Gastroesophageal sphincter (tissue), 3 donors: ENCODE measurements around the gene PDZD2.

Source experiments
- CTCF ChIP-seq, 4 experiments: fragments of 200-600 bp in 2 of 4; fragments of 450-650 bp in 2 of 4; sonication (generic) in 1 of 4; IDR thresholded peaks; one replicate each; pipeline ENCODE4 v1.5.1; 2017 to 2019; ENCODE audit warnings: antibody characterized with exemption in 4 of 4, mild to moderate bottlenecking in 2 of 4, moderate library complexity in 2 of 4
- POLR2A ChIP-seq, 2 donors: fragments of 450-650 bp; IDR thresholded peaks; one replicate each; pipeline ENCODE4 v1.6.1; 2017; ENCODE audit warnings: antibody characterized with exemption in 2 of 2, mild to moderate bottlenecking in 2 of 2, moderate library complexity in 1 of 2
- POLR2AphosphoS5 ChIP-seq: sonication (generic); formaldehyde crosslinking; IDR thresholded peaks from one replicate; pipeline ENCODE4 v1.6.1; 2017; ENCODE audit warnings: antibody characterized with exemption

GRCh38 chr5:31783086-31783645 is 144.2 kb downstream of the PDZD2 start:
- TF ChIP-seq POLR2A (IDR thresholded peaks at IDR 0.05) (no peak), CTCF (IDR thresholded peaks at IDR 0.05) (no peak), POLR2AphosphoS5 (no peak)
